Right hindlimb (tissue), 1 donor: ENCODE measurements around the gene GARIN5B.
"Not testable (repeated sequence)": the region's sequence is repeated elsewhere in the genome, so short reads cannot be mapped to it uniquely, and the experiment has no call there.

Experiments
- DNase-seq: peaks from one replicate; pipeline ENCODE4 v3.0.0-alpha.2; 2018

Gene GARIN5B

GRCh38 chr19:55362990-55363716, at the start of gene GARIN5B:
GARIN5B (minus strand) TSS chr19:55363260; CDS start chr19:55363066, 194 bp downstream.
- DNase-seq = no peak

DNA sequence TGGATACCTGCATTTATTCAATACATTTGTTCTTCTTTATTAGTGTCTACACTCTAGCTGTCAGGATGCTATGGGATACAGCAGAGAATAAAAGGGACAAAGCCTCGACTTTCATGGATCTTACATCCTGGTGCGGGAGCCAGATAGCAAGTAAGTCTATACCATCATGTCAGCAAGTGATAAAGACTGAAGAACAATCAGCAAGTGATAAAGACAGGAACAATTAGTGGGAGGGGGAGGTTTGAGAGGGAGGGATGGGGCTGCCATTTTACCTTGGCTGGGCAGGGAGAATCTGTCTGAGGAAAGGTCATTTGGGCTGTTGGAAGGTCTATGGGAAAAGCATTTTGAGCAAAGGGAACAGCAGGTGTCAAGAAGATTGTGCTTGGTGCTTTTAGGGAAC, 47.1 kb upstream of the GARIN5B start:
- DNase-seq = no peak

DNA sequence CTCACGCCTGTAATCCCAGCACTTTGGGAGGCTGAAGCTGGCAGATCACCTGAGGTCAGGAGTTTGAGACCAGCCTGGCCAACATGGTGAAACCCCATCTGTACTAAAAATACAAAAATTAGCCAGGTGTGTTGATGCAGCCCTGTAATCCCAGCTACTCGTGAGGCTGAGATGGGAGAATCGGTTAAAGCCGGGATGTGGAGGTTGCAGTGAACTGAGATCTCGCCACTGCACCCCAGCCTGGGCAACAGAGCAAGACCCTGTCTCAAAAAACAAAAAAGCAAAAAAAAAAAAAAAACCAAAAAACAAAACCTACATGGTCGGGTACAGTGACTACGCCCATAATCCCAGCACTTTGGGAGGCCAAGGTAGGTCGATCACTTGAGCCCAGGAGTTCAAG, 46.1 kb upstream of the GARIN5B start:
- not testable (repeated sequence) for DNase-seq

DNA sequence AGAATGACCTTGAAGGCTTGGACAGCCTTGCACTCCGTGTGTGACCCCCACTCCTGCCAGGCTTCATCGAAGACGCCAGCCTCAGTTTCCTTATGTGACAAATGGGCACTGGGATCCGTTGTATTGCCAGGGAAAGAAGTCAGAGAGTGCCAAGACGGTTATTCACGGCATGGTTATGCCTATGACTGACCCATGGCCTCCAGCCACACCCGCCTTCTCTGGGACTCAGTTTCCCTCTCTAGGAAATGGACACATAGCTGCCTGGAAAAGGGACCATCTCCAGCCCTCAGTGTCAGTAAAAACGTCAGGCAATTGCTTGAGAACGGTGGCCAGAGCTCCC, 45.4 kb upstream of the GARIN5B start:
- DNase-seq = no peak

DNA sequence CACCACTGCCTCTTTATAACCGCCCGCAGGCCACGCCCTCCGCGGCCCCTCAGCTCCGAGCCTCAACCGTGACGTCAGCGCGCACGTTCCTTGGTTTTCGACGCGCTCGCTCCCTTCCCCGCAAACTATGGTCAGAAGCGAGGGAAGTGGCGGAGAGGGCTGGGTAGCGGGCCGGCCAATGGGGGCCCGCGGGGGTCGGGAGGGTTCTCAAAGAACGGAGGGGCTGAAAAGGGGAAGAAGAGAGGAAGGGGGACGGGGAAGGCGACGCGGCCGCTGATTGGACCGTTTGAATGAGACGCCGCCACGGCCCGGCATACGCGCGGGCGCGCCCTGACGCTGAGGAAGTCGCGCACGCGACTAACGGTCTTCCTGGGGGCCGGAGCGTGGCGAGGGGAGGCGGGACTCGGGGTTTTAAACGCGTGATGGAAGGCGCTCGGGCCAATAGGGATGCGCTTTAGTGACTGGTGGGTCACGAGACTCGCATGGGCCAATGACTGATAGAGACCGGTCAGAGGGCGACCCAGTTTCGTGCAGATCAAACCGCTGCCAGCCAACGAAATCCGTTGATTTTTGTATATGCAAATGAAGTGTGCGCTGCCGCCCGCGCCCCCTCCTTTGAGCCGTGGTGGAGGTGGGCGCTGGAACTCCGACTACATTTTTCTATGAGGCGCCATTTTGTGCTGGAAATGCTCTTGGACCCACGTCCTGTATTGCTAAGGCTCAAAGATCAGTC, 44.9 kb upstream of the GARIN5B start:
- peak; percentile 99 for DNase-seq

GRCh38 chr19:55407550-55407799, 44.4 kb upstream of the GARIN5B start, which contains the start of gene UBE2S:
UBE2S (minus strand) TSS chr19:55407788; CDS start chr19:55407589, 199 bp downstream.
- not testable (repeated sequence) for DNase-seq

- no peak for DNase-seq
These were observed 43.9 kb upstream of the GARIN5B start for GRCh38 chr19:55406826-55407549.

GRCh38 chr19:55406091-55406825, 43.2 kb upstream of the GARIN5B start:
- DNase-seq = no peak

DNA sequence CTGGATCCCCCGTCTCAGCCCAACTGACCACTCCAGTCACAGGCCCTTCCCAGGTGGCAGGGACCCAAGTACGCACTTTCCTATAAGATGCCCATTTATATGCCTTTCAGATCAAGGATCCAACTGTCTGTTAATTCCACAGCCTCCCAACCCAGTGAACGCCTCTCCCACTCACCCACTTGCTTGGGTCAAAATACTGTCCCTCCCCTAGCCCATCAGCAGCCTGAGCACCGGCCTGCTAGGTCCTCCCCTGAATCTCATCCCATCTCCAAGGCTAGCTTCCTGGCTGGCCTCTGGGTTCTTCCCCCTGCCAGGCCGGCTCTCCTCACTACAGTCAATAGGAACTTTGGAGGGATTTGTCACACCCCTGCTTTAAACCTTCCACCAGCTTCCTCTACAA, 42.6 kb upstream of the GARIN5B start:
- no peak for DNase-seq

- DNase-seq = no peak
These were observed 39.4 kb upstream of the GARIN5B start for GRCh38 chr19:55402509-55402908.

DNA sequence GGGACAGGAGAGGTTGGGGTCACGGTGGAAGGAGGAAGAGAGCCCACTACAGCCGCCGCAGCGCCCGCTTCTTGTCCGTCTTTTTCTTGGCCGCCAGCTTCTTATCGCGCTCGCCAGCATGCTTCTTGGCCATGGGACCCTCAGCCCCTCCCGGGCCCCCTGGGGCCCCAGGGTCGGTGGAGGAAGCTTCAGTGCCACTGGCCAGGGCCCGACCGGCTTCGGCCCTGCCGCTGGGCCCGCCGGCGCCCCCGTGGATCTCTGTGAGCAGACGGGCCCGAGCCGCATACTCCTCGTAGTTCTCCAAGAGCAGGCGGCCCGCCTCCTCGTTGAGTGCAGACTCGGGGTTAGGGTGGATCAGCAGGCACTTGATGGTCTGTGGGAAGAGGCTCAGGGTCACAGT, 38.3 kb upstream of the GARIN5B start:
- not testable (repeated sequence) for DNase-seq

- DNase-seq = no peak
These were observed 37.4 kb upstream of the GARIN5B start for GRCh38 chr19:55400281-55401087.

DNA sequence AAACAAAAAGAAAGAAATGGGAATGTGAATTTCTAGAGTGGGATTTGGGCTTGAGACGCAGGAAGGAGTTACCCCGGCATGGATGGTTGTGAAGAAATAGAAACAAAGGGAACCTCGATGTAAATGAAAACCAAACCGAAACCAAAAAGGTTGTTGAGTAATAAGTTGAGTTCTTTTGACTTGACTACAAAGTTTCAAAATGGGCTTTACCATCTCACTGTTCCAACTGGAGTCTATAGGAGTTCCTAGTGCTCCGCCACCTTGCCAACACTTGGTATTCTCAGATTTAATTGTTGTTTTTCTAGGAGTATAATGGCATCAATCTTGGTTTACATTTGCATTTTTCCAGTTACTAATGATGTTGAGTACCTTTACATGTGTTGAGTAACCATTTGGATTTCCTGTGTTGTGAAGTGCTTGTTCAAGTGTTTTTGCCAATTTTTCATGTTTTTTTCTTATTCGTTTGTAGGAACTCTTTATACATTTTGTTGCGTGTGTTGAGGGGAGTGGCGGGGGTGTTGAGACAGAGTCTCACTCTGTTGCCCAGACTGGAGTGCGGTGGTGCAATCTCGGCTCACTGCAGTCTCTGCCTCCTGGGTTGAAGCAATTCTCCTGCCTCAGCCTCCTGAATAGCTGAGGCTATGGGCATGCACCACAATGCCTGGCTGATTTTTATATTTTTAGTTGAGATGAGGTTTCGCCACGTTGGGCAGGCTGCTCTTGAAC, 35.3 kb upstream of the GARIN5B start:
- DNase-seq = no peak

- peak; percentile 10 for DNase-seq
These were observed 30.0 kb upstream of the GARIN5B start for GRCh38 chr19:55392820-55393761.

DNA sequence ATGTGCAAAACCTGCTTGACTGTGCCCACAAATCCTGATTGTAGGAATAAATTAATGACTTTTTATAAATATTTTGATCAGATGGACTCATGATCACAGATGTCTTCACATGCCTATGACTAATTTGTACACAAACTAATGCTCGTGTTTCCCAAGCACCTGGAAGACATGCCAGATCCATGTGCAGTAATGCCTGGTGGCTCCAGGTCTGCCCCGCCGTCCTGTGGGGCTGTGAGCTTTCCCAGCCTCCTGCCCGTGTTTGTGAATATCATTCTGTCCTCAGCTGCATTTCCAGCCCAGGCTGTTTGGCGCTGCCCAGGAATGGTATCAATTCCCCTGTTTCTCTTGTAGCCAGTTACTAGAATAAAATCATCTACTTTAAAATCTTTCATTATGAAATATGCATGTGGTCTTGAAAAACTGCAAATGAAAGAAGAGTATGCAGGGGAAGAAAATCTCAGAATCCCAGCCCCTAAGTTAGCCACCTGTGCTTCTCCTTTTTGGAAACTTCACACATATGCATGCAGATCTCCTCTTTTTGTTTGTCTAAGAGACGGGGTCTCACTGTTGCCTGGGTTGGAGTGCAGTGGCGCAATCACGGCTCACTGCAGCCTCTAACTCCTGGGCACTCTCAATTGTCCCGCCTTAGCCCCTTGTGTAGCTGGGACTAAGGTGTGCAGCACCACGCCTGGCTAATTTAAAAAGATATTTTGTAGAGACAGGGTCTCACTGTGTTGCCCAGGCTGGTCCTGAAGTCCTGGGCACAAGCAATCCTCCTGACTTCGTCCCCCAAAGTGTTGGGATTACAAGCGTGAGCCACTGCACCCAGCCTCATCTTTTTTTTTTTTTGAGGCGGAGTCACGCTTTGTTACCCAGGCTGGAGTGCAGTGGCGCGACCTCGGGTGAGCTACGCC, 28.9 kb upstream of the GARIN5B start:
- DNase-seq = peak; percentile 6

DNA sequence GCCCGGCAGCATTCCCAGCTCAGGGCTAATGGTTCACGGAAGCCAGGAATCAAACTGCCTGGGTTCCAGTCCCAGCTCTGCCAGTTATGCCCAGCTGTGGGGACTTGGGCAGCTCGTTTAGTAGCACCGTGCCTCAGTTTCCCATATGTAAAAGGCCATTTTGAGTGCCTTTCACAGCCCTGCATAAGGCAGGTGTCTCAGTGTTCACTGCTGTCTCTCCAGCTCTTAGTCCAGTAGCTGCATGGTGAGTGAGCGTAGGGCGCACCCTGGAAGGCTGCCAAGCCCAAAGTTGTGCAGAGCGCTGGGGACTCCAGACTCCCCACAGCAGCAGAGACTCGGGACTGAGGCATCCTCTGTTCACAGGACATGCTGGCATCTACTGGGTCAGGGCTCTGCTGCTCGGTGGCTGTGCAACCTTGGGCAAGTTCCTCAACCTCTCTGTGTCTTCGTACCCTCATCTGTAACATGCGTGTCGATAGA, 28.2 kb upstream of the GARIN5B start:
- DNase-seq = peak; percentile 22

- DNase-seq = peak; percentile 18
These were observed 27.4 kb upstream of the GARIN5B start for GRCh38 chr19:55390461-55390880.

DNA sequence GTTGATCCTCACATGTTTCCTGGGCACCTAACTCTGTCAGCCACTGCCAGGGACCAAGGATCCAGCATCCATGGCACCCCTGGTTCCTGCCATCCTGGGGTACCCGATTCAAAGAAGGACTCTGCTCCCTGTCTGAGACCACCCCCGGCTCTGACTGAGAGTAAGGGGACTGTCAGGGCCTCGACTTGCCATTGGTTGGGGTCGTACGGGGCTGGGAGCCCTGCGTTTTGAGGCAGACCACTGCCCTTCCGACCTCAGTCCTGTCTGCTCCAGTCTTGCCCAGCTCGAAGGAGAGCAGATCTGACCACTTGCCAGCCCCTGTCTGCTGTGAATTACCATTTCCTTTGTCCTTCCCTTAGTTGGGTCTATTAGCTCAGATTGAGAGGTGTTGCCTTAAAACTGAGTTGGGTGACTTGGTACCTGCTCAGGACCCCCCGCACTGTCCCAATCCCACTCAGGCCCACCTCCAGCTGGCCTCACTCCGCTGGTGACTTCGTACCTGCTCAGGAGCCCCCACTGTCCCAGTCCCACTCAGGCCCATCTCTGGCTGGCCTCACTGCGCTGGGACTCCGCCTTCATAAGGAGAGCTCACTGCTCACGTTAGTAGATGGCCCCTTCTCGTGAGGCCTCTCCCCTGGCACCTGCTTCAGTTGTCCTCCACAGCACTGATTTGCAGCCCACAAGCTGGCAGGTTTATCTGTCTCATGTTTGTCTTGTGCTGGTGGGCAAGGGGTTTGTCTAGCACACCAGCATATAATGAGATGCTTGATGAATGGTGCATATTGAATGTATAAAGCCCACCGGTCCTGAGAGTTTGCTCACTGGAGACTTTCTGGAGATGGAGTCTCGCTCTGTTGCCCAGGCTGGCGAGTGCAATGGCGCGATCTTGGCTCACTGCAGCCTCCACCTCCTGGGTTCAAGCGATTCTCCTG, 26.6 kb upstream of the GARIN5B start:
- peak; percentile 15 for DNase-seq
